GM23338 (cell line): ENCODE results near the gene STX1A. TPM values are rescaled to one million over a fixed set of nuclear protein-coding genes. Genes with fewer than 3 reads are reported as not detected.

Source experiments
- CREB1 ChIP-seq: fragments of 250-450 bp; sonication (Bioruptor Pico); IDR thresholded peaks from 2 replicates; pipeline ENCODE4 v1.5.0; 2020; ENCODE audit warnings: low read depth, mild to moderate bottlenecking, moderate library complexity
- EZH2 ChIP-seq: fragments of 200-600 bp; sonication (generic); IDR thresholded peaks from one replicate; pipeline ENCODE4 v1.8.0; 2017; ENCODE audit warnings: antibody characterized with exemption, mild to moderate bottlenecking, low read depth; ENCODE audit not compliant: unreplicated experiment
- JUNB ChIP-seq: IDR thresholded peaks from one replicate; pipeline ENCODE4 v1.6.1; 2016; ENCODE audit warnings: antibody characterized with exemption; ENCODE audit not compliant: unreplicated experiment
- ZNF114 ChIP-seq: fragments of 250-450 bp; sonication (Bioruptor Pico); IDR thresholded peaks from 2 replicates; pipeline ENCODE4 v1.5.0; 2020; ENCODE audit warnings: mild to moderate bottlenecking, moderate library complexity
- ZNF331 ChIP-seq: fragments of 250-450 bp; sonication (Bioruptor Pico); IDR thresholded peaks from 2 replicates; pipeline ENCODE4 v1.5.0; 2020; ENCODE audit warnings: low read depth, mild to moderate bottlenecking, moderate library complexity
- polyA plus RNA-seq: library from polyadenylated mRNA; unstranded; fragments of >200 nt; fragmentation: Nextera tagmentation; extraction: Ambion mirVana; gene quantifications from 2 replicates; pipeline ENCODE4 v1.2.1, GENCODE V29; 2016
- total RNA-seq: library from RNA; depleted of rRNA; stranded (reverse); fragments of >200 nt; shearing (Covaris generic); gene quantifications from 2 replicates; pipeline ENCODE4 v1.2.3, GENCODE V29; 2014
- TF ChIP-seq, protein P1 (sequence below): fragments of 250-450 bp; sonication (Bioruptor Pico); IDR thresholded peaks from 2 replicates; pipeline ENCODE4 v1.5.0; 2020; ENCODE audit warnings: mild to moderate bottlenecking, moderate library complexity
- TF ChIP-seq, protein P2 (sequence below): IDR thresholded peaks from one replicate; pipeline ENCODE4 v1.6.1; 2018; ENCODE audit warnings: antibody characterized with exemption; ENCODE audit not compliant: unreplicated experiment
- TF ChIP-seq, protein P3 (sequence below), 2 experiments: fragments of 200-600 bp in 1 of 2; sonication (generic) in 1 of 2; conservative IDR thresholded peaks; 2 replicates each; pipeline versions ENCODE4 v1.5.1 to v1.6.1; 2016 to 2017; ENCODE audit warnings: antibody characterized with exemption in 2 of 2, low read depth in 2 of 2, mild to moderate bottlenecking in 2 of 2, moderate library complexity in 1 of 2

STX1A gene
- total and polyA plus RNA-seq, 2 experiments from 2014 or later: 9.1 to 19.8 TPM

DNA sequence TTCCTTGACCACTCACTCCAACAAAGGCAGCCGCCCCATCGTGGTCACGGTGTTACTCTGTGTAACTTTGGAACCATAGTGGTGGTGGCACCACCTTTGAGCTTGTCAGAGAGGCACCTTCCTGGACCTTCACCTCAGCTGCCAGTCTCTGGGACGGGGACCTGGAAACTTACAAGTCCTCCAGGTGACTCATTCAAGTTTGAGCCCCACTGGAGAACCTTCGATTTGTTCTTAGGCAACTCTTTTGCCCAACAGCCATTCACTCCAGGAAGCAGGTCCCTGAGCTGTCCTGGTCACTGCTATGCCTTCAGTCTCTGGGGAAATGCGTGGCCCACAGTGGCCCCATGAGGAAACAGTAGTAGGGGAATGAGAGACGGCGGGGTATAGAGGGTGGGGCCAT lies 17.2 kb downstream of the STX1A start (continued):
- TF ChIP-seq, protein P1, sequence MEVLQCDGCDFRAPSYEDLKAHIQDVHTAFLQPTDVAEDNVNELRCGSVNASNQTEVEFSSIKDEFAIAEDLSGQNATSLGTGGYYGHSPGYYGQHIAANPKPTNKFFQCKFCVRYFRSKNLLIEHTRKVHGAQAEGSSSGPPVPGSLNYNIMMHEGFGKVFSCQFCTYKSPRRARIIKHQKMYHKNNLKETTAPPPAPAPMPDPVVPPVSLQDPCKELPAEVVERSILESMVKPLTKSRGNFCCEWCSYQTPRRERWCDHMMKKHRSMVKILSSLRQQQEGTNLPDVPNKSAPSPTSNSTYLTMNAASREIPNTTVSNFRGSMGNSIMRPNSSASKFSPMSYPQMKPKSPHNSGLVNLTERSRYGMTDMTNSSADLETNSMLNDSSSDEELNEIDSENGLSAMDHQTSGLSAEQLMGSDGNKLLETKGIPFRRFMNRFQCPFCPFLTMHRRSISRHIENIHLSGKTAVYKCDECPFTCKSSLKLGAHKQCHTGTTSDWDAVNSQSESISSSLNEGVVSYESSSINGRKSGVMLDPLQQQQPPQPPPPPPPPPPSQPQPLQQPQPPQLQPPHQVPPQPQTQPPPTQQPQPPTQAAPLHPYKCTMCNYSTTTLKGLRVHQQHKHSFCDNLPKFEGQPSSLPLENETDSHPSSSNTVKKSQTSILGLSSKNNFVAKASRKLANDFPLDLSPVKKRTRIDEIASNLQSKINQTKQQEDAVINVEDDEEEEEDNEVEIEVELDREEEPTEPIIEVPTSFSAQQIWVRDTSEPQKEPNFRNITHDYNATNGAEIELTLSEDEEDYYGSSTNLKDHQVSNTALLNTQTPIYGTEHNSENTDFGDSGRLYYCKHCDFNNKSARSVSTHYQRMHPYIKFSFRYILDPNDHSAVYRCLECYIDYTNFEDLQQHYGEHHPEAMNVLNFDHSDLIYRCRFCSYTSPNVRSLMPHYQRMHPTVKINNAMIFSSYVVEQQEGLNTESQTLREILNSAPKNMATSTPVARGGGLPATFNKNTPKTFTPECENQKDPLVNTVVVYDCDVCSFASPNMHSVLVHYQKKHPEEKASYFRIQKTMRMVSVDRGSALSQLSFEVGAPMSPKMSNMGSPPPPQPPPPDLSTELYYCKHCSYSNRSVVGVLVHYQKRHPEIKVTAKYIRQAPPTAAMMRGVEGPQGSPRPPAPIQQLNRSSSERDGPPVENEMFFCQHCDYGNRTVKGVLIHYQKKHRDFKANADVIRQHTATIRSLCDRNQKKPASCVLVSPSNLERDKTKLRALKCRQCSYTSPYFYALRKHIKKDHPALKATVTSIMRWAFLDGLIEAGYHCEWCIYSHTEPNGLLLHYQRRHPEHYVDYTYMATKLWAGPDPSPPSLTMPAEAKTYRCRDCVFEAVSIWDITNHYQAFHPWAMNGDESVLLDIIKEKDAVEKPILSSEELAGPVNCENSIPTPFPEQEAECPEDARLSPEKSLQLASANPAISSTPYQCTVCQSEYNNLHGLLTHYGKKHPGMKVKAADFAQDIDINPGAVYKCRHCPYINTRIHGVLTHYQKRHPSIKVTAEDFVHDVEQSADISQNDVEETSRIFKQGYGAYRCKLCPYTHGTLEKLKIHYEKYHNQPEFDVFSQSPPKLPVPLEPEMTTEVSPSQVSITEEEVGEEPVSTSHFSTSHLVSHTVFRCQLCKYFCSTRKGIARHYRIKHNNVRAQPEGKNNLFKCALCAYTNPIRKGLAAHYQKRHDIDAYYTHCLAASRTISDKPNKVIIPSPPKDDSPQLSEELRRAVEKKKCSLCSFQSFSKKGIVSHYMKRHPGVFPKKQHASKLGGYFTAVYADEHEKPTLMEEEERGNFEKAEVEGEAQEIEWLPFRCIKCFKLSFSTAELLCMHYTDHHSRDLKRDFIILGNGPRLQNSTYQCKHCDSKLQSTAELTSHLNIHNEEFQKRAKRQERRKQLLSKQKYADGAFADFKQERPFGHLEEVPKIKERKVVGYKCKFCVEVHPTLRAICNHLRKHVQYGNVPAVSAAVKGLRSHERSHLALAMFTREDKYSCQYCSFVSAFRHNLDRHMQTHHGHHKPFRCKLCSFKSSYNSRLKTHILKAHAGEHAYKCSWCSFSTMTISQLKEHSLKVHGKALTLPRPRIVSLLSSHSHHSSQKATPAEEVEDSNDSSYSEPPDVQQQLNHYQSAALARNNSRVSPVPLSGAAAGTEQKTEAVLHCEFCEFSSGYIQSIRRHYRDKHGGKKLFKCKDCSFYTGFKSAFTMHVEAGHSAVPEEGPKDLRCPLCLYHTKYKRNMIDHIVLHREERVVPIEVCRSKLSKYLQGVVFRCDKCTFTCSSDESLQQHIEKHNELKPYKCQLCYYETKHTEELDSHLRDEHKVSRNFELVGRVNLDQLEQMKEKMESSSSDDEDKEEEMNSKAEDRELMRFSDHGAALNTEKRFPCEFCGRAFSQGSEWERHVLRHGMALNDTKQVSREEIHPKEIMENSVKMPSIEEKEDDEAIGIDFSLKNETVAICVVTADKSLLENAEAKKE (CRISPR knock-in tag): no peak
- no peak for TF ChIP-seq CREB1 (CRISPR knock-in tag)
- TF ChIP-seq, protein P2, sequence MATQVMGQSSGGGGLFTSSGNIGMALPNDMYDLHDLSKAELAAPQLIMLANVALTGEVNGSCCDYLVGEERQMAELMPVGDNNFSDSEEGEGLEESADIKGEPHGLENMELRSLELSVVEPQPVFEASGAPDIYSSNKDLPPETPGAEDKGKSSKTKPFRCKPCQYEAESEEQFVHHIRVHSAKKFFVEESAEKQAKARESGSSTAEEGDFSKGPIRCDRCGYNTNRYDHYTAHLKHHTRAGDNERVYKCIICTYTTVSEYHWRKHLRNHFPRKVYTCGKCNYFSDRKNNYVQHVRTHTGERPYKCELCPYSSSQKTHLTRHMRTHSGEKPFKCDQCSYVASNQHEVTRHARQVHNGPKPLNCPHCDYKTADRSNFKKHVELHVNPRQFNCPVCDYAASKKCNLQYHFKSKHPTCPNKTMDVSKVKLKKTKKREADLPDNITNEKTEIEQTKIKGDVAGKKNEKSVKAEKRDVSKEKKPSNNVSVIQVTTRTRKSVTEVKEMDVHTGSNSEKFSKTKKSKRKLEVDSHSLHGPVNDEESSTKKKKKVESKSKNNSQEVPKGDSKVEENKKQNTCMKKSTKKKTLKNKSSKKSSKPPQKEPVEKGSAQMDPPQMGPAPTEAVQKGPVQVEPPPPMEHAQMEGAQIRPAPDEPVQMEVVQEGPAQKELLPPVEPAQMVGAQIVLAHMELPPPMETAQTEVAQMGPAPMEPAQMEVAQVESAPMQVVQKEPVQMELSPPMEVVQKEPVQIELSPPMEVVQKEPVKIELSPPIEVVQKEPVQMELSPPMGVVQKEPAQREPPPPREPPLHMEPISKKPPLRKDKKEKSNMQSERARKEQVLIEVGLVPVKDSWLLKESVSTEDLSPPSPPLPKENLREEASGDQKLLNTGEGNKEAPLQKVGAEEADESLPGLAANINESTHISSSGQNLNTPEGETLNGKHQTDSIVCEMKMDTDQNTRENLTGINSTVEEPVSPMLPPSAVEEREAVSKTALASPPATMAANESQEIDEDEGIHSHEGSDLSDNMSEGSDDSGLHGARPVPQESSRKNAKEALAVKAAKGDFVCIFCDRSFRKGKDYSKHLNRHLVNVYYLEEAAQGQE: no peak
- no peak for TF ChIP-seq JUNB
- no peak for TF ChIP-seq EZH2
- no peak for TF ChIP-seq ZNF331
- TF ChIP-seq, protein P3, sequence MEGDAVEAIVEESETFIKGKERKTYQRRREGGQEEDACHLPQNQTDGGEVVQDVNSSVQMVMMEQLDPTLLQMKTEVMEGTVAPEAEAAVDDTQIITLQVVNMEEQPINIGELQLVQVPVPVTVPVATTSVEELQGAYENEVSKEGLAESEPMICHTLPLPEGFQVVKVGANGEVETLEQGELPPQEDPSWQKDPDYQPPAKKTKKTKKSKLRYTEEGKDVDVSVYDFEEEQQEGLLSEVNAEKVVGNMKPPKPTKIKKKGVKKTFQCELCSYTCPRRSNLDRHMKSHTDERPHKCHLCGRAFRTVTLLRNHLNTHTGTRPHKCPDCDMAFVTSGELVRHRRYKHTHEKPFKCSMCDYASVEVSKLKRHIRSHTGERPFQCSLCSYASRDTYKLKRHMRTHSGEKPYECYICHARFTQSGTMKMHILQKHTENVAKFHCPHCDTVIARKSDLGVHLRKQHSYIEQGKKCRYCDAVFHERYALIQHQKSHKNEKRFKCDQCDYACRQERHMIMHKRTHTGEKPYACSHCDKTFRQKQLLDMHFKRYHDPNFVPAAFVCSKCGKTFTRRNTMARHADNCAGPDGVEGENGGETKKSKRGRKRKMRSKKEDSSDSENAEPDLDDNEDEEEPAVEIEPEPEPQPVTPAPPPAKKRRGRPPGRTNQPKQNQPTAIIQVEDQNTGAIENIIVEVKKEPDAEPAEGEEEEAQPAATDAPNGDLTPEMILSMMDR (conservative IDR thresholded peaks at IDR 0.05; ENCODE audit: low read depth in 2 of 2): no peak
- TF ChIP-seq ZNF114: no peak
